ENCODE measurements around the gene LYL1.

- no peak for TF ChIP-seq YY1 (IDR thresholded peaks at IDR 0.05; ENCODE audit: insufficient read depth, insufficient read length)
- TF ChIP-seq SUZ12 (IDR thresholded peaks at IDR 0.05; ENCODE audit: extremely low read depth, insufficient read depth, insufficient read length) = no peak
These were observed 34.7 kb upstream of the LYL1 start for GRCh38 chr19:13137290-13137794.

Measured in NT2/D1 (cell line).